DMS53 treated with DMSO at 0.1 percent for 48 hours (cell line): ENCODE results near the gene LOC101059915.
A peak's percentile ranks its signal among the peaks of the same experiment; 100 is the strongest.
"Not testable (repeated sequence)": the region's sequence is repeated elsewhere in the genome, so short reads cannot be mapped to it uniquely, and the experiment has no call there.

Experiments used
- DNase-seq: peaks from one replicate; lab custom pipeline; 2025; ENCODE audit not compliant: unreplicated experiment; lab: John Stamatoyannopoulos, UW

The LOC101059915 gene

GRCh38 chrX:71638409-71638808 is 28.9 kb upstream of the LOC101059915 start:
- no peak for DNase-seq

GRCh38 chrX:71640002-71640401 is 27.3 kb upstream of the LOC101059915 start:
- no peak for DNase-seq

DNA sequence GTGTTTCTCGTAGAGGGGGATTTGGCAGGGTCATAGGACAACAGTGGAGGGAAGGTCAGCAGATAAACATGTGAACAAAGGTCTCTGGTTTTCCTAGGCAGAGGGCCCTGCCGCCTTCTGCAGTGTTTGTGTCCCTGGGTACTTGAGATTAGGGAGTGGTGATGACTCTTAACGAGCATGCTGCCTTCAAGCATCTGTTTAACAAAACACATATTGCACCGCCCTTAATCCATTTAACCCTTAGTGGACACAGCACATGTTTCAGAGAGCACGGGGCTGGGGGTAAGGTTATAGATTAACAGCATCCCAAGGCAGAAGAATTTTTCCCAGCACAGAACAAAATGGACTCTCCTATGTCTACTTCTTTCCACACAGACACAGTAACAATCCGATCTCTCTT is 22.9 kb upstream of the LOC101059915 start:
- not testable (repeated sequence) for DNase-seq

GRCh38 chrX:71650333-71650969 is 16.9 kb upstream of the LOC101059915 start:
- peak; percentile 36 for DNase-seq

- DNase-seq = peak; percentile 59
These were observed 14.9 kb upstream of the LOC101059915 start for GRCh38 chrX:71652405-71652804.

DNA sequence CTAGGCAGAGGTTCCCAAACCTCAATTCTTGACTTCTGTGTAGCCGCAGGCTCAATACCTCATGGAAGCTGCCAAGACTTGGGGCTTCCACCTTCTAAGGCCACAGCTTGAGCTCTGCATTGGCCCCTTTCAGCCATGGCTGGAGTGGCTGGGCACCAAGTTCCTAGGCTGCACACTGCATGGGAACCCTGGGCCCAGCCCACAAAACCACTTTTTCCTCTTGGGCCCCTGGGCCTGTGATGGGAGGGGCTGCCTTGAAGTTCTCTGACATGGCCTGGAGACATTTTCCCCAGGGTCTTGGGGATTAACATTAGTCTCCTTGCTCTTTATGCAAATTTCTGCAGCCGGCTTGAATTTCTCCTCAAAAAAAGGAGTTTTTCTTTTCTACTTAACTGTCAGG is 14.0 kb upstream of the LOC101059915 start:
- no peak for DNase-seq

DNA sequence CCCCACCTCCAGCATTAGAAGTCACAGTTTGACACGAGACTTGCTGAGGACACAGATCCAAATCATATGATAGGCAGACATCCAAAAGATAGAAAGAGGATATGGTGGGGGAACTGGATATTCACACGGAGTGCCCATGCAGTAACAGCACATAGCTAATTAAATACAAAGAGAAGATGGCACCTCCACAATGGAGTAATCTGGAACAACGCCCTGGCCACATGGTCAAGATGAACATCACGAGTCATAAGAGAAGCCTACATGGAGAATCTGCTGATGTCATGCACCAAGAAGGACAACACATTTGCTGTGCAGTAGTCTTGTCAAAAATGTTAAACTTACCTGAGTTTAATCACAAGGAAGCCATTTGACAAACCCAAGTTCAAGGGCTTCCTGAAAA is 10.1 kb upstream of the LOC101059915 start:
- DNase-seq = no peak

DNA sequence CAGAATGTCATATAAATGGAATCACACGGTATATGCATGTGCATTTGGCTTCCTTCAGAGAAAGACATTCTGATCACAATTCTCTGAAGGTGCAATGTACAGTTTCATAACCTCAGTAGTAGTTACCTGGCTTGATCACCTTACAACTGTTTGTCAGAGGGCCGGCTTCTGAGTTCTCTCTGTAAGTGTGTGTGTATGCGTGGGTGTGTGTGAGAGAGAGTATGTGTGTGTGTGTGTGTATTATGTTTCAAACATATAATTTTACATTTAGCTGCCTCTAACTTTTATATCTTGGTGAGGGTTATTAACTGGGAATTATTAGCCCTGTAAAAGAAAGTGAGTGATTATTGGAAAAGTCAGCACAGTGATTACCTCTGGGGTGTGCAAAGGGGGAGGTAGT is 8.0 kb upstream of the LOC101059915 start:
- no peak for DNase-seq

DNA sequence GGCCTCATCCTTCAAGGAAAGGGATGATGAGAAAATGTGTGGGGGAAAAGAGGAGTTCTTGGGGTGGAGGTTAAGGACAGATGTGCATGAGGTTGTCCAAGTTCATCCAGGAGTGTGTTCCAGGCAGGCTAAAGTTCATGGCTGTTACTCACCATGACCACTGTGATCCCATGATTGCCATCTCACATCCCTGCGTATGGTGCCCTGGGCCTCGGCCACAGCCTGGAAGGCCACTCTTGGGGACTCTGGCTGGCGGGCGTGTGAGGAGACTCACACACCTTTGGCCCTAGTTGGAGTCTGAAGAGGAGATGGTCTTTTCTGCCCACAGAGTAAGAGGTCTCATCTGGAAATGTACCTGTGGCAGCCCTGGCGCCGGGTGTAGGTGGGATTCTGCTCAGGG is 7.4 kb upstream of the LOC101059915 start:
- no peak for DNase-seq

- no peak for DNase-seq
These were observed 6.6 kb upstream of the LOC101059915 start for GRCh38 chrX:71660562-71661416.

- DNase-seq = no peak
These were observed 5.4 kb upstream of the LOC101059915 start for GRCh38 chrX:71661919-71662318.

DNA sequence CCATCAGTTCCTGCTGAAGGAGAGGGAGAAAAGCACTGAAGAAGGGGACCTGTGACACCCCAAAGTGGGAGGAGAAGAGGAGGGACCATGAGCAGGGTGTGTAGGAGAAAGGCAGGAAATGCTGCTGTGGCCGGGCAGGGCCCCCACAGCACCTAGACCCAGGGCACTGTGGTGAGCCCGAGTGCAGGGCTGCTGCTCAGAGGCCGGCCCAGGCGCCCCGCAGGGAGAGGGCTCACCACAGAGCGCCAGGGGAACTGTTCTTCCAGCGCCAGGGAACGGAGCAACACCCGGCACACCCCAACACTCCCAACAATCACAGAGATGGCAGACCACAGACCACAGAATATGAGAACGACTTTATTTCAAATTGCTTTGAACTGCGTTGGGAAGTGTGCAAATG is 4.7 kb upstream of the LOC101059915 start:
- not testable (repeated sequence) for DNase-seq

- not testable (repeated sequence) for DNase-seq
These were observed 4.1 kb upstream of the LOC101059915 start for GRCh38 chrX:71663238-71663637.

DNA sequence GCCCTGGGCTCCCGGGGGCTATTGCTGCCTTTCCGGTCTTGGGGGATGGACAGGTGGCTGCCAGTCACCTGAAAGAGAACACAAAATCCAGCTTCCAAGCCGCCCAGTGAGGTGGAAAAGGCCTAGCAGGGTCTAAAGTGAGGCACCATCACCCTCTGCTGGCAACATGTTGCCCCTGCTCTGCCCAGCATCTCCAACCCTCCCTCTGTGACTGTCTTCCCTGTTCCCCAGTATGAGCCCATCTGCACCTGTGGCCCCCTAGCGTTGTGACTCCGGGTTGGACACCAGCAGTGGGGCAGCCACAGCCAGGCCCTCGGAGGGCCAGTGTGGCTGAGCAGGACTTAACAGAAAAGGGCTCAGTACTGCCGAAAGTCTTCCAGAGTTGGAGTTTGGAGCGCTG is 3.1 kb upstream of the LOC101059915 start:
- not testable (repeated sequence) for DNase-seq

DNA sequence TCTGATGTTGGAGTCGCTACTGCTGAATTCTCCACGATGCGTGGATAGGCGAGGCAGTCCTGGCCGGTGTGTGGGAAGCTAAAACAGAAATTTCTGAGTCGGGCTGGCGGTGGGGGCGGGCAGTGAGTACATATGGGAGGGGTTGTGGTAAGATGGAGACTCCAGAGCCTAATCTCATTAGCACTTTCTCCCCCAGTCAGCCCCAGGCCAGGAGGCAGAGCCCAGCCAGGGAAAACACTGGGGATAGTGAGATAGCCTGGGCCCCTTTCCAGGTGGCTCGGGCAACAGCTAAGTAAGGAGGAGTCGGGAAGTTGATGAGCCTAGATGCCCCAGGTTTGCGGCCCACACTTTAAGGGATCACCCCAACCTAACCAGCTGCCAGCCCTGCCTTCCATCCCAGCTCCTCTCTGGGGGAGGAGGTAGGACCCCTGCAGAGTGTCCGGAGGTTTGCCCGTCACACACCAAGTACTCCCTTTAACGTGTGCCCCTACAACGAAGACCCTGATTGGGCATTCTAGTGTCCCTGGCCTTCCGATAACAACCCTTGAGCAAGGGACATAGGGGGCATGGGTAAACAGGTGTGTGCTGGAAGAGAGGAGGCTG is 2.4 kb upstream of the LOC101059915 start:
- DNase-seq = no peak

GRCh38 chrX:71665747-71666146 is 1.6 kb upstream of the LOC101059915 start:
- no peak for DNase-seq

DNA sequence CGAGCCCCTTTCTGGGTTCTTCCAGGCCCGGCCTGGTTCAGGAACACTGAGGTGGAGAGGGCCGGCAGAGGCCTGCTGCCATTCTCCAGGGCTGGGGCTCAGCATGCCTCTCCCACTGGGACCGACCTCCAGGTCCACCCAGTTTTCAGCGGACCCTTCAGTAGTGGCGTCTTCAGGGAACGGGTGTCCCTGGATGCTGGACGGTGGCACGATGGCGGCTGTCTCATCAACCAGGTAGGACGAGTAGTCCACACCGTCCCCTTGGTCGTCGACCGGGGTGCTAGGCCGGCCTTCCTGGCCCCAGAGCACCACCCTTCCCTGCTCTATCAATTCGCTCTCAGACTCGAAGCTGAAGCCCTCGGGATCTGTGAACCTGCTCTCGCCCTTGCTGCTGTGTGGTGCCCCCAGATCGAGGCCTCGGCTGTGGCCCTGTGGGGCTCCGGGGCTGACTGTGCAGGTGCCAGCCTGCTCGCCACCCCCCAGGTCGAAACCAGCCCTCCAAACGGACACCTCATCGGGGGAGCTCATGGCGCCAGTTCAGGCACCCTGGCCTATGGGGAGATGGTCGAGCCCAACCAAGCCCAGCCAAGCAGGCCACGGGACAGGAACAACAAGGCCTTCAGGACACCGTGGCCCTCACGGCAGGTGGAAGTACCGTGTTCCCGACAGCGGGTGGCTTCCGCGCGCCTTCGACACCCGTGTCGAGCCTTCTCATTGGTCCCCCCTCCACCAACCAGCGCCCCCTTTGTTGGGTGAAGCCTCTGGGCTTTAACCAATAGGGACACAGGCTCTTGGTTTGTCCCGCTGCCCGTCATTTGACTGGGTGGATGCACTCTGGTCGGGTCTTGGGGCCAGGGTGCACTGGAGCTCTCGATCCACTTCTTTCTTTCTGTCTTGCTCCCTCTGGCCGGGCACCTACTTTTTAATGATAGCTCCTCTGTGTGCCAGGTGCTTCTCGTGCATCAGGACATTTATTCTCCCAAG is 814 bp upstream of the LOC101059915 start:
- DNase-seq = no peak

GRCh38 chrX:71668248-71668595 is 876 bp downstream of the LOC101059915 start:
- DNase-seq = no peak

DNA sequence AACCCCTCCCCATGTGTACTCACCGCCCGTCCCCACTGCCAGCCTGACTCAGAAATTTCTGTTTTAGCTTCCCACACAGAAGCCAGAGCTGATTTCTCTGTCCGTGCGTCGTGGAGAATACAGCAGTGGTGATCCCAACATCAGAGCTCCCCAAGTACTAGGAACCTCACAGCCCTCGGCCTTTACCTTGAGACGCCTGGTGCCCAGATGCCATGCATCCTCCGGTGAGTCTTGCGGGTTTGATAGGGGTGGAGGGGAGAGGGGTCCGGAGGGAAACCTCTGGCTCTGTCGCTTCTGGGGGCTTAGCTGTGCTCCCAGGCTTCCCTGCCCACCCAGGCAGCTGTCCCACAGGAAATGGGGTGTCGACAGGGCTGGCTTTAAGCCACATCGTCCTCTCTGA is 2.1 kb downstream of the LOC101059915 start:
- DNase-seq = no peak

GRCh38 chrX:71669947-71670346 is 2.6 kb downstream of the LOC101059915 start:
- not testable (repeated sequence) for DNase-seq
